Measurements from ENCODE around the gene GREB1.

GRCh38 chr2:11634584-11634983 lies 100.7 kb downstream of the GREB1 start:
- TF ChIP-seq EP300 (IDR thresholded peaks at IDR 0.05): no peak
- no peak for TF ChIP-seq POLR2AphosphoS5 (IDR thresholded peaks at IDR 0.05)
